ENCODE results near the gene POTEI. TPM values are rescaled to one million over a fixed set of nuclear protein-coding genes. Genes with fewer than 3 reads are reported as not detected.
"Not testable (repeated sequence)": the region's sequence is repeated elsewhere in the genome, so short reads cannot be mapped to it uniquely, and the experiment has no call there.

Gene POTEI
- total RNA-seq, 1 experiment from 2014 or later: not detected

- H3K9me3 Mint-ChIP-seq (ENCODE audit: low read depth, unreplicated experiment); intact Hi-C loops (cut with micrococcal nuclease; ENCODE audit: unreplicated experiment); CTCF ChIA-PET; DNase-seq; H3K36me3 Mint-ChIP-seq (ENCODE audit: insufficient read depth, unreplicated experiment); H3K27ac Mint-ChIP-seq (ENCODE audit: unreplicated experiment); H3K4me1 Mint-ChIP-seq (ENCODE audit: low read depth, unreplicated experiment); BruUV-seq (replicated peaks); H3K4me3 Mint-ChIP-seq (ENCODE audit: low read depth, unreplicated experiment); H3K27me3 Mint-ChIP-seq (ENCODE audit: unreplicated experiment): not testable (repeated sequence)
Observed at GRCh38 chr2:130510807-130511746, 1.9 kb upstream of the POTEI start.

- H3K27me3 Mint-ChIP-seq (ENCODE audit: unreplicated experiment); H3K4me1 Mint-ChIP-seq (ENCODE audit: low read depth, unreplicated experiment); intact Hi-C loops (cut with micrococcal nuclease; ENCODE audit: unreplicated experiment); H3K27ac Mint-ChIP-seq (ENCODE audit: unreplicated experiment); BruUV-seq (replicated peaks); H3K9me3 Mint-ChIP-seq (ENCODE audit: low read depth, unreplicated experiment); H3K36me3 Mint-ChIP-seq (ENCODE audit: insufficient read depth, unreplicated experiment); CTCF ChIA-PET; H3K4me3 Mint-ChIP-seq (ENCODE audit: low read depth, unreplicated experiment); DNase-seq: not testable (repeated sequence)
Observed at GRCh38 chr2:130491073-130491472, 18.1 kb downstream of the POTEI start.

- intact Hi-C loops (cut with micrococcal nuclease; ENCODE audit: unreplicated experiment); H3K9me3 Mint-ChIP-seq (ENCODE audit: low read depth, unreplicated experiment); H3K27ac Mint-ChIP-seq (ENCODE audit: unreplicated experiment); DNase-seq; H3K4me1 Mint-ChIP-seq (ENCODE audit: low read depth, unreplicated experiment); H3K4me3 Mint-ChIP-seq (ENCODE audit: low read depth, unreplicated experiment); CTCF ChIA-PET; BruUV-seq (replicated peaks); H3K36me3 Mint-ChIP-seq (ENCODE audit: insufficient read depth, unreplicated experiment); H3K27me3 Mint-ChIP-seq (ENCODE audit: unreplicated experiment): not testable (repeated sequence)
Observed at GRCh38 chr2:130455413-130455812, 53.7 kb downstream of the POTEI start.

GRCh38 chr2:130454712-130455083, 54.4 kb downstream of the POTEI start:
- not testable (repeated sequence) for DNase-seq

GRCh38 chr2:130453955-130454711, 55.0 kb downstream of the POTEI start:
- H3K4me3 Mint-ChIP-seq (ENCODE audit: low read depth, unreplicated experiment); DNase-seq; H3K9me3 Mint-ChIP-seq (ENCODE audit: low read depth, unreplicated experiment); intact Hi-C loops (cut with micrococcal nuclease; ENCODE audit: unreplicated experiment); CTCF ChIA-PET; H3K36me3 Mint-ChIP-seq (ENCODE audit: insufficient read depth, unreplicated experiment); H3K27me3 Mint-ChIP-seq (ENCODE audit: unreplicated experiment); H3K27ac Mint-ChIP-seq (ENCODE audit: unreplicated experiment); H3K4me1 Mint-ChIP-seq (ENCODE audit: low read depth, unreplicated experiment); BruUV-seq (replicated peaks): not testable (repeated sequence)

More at GRCh38 chr2:130454712-130455083, 54.4 kb downstream of the POTEI start:
- H3K36me3 Mint-ChIP-seq (ENCODE audit: insufficient read depth, unreplicated experiment); H3K9me3 Mint-ChIP-seq (ENCODE audit: low read depth, unreplicated experiment); intact Hi-C loops (cut with micrococcal nuclease; ENCODE audit: unreplicated experiment); H3K4me1 Mint-ChIP-seq (ENCODE audit: low read depth, unreplicated experiment); H3K27ac Mint-ChIP-seq (ENCODE audit: unreplicated experiment); H3K27me3 Mint-ChIP-seq (ENCODE audit: unreplicated experiment); CTCF ChIA-PET; H3K4me3 Mint-ChIP-seq (ENCODE audit: low read depth, unreplicated experiment); BruUV-seq (replicated peaks): not testable (repeated sequence)

GRCh38 chr2:130452897-130453296, 56.2 kb downstream of the POTEI start:
- H3K27me3 Mint-ChIP-seq (ENCODE audit: unreplicated experiment); intact Hi-C loops (cut with micrococcal nuclease; ENCODE audit: unreplicated experiment); H3K9me3 Mint-ChIP-seq (ENCODE audit: low read depth, unreplicated experiment); DNase-seq; CTCF ChIA-PET; BruUV-seq (replicated peaks); H3K27ac Mint-ChIP-seq (ENCODE audit: unreplicated experiment); H3K4me3 Mint-ChIP-seq (ENCODE audit: low read depth, unreplicated experiment); H3K4me1 Mint-ChIP-seq (ENCODE audit: low read depth, unreplicated experiment); H3K36me3 Mint-ChIP-seq (ENCODE audit: insufficient read depth, unreplicated experiment): not testable (repeated sequence)

- H3K4me1 Mint-ChIP-seq (ENCODE audit: low read depth, unreplicated experiment); H3K27ac Mint-ChIP-seq (ENCODE audit: unreplicated experiment); H3K4me3 Mint-ChIP-seq (ENCODE audit: low read depth, unreplicated experiment); DNase-seq; BruUV-seq (replicated peaks); H3K27me3 Mint-ChIP-seq (ENCODE audit: unreplicated experiment); intact Hi-C loops (cut with micrococcal nuclease; ENCODE audit: unreplicated experiment); CTCF ChIA-PET; H3K36me3 Mint-ChIP-seq (ENCODE audit: insufficient read depth, unreplicated experiment); H3K9me3 Mint-ChIP-seq (ENCODE audit: low read depth, unreplicated experiment): not testable (repeated sequence)
Observed at GRCh38 chr2:130451823-130452222, 57.3 kb downstream of the POTEI start.

- H3K9me3 Mint-ChIP-seq (ENCODE audit: low read depth, unreplicated experiment); CTCF ChIA-PET; H3K36me3 Mint-ChIP-seq (ENCODE audit: insufficient read depth, unreplicated experiment); intact Hi-C loops (cut with micrococcal nuclease; ENCODE audit: unreplicated experiment); H3K27me3 Mint-ChIP-seq (ENCODE audit: unreplicated experiment); BruUV-seq (replicated peaks); H3K27ac Mint-ChIP-seq (ENCODE audit: unreplicated experiment); H3K4me3 Mint-ChIP-seq (ENCODE audit: low read depth, unreplicated experiment); DNase-seq; H3K4me1 Mint-ChIP-seq (ENCODE audit: low read depth, unreplicated experiment): not testable (repeated sequence)
Observed at GRCh38 chr2:130451278-130451677, 57.9 kb downstream of the POTEI start.

GRCh38 chr2:130450366-130450765, 58.8 kb downstream of the POTEI start:
- H3K4me1 Mint-ChIP-seq (ENCODE audit: low read depth, unreplicated experiment); CTCF ChIA-PET; H3K27ac Mint-ChIP-seq (ENCODE audit: unreplicated experiment); H3K9me3 Mint-ChIP-seq (ENCODE audit: low read depth, unreplicated experiment); H3K36me3 Mint-ChIP-seq (ENCODE audit: insufficient read depth, unreplicated experiment); BruUV-seq (replicated peaks); H3K27me3 Mint-ChIP-seq (ENCODE audit: unreplicated experiment); intact Hi-C loops (cut with micrococcal nuclease; ENCODE audit: unreplicated experiment); DNase-seq; H3K4me3 Mint-ChIP-seq (ENCODE audit: low read depth, unreplicated experiment): not testable (repeated sequence)

- peak; percentile 57 for DNase-seq
- H3K4me3 Mint-ChIP-seq (ENCODE audit: low read depth, unreplicated experiment): peak overlapping the region; percentile 66
- BruUV-seq (replicated peaks); intact Hi-C loops (cut with micrococcal nuclease; ENCODE audit: unreplicated experiment); H3K27ac Mint-ChIP-seq (ENCODE audit: unreplicated experiment); H3K9me3 Mint-ChIP-seq (ENCODE audit: low read depth, unreplicated experiment); H3K4me1 Mint-ChIP-seq (ENCODE audit: low read depth, unreplicated experiment): not testable (repeated sequence)
- peaks cover 10% of the 10 kb centered on the region for H3K36me3 Mint-ChIP-seq (ENCODE audit: insufficient read depth, unreplicated experiment)
- peaks cover 13% of the 10 kb centered on the region for H3K27me3 Mint-ChIP-seq (ENCODE audit: unreplicated experiment)
- CTCF ChIA-PET: interaction anchor here (0.7 kb wide), 1 partner anchor 86 kb away, joined by 3 read pairs; a partner anchor contains a TSS
Observed at GRCh38 chr2:130427631-130428030, 81.5 kb downstream of the POTEI start.
